ENCODE results near the gene PAIP2B.
"Not testable (repeated sequence)": the region's sequence is repeated elsewhere in the genome, so short reads cannot be mapped to it uniquely, and the experiment has no call there.

PAIP2B gene

GRCh38 chr2:71226965-71227560, at the start of gene PAIP2B:
PAIP2B (minus strand) TSS chr2:71227103; CDS start chr2:71202589, 24,514 bp downstream.
- DNase-seq (ENCODE audit: low spot score), result peak; percentile 99

GRCh38 chr2:71275939-71276310, 49.0 kb upstream of the PAIP2B start:
- no peak for DNase-seq (ENCODE audit: low spot score)

GRCh38 chr2:71269511-71270090, 42.7 kb upstream of the PAIP2B start:
- DNase-seq (ENCODE audit: low spot score), result no peak

- DNase-seq (ENCODE audit: low spot score), result no peak
Measured at GRCh38 chr2:71263386-71263785, 36.5 kb upstream of the PAIP2B start.

- no peak for DNase-seq (ENCODE audit: low spot score)
Measured at GRCh38 chr2:71261534-71261933, 34.6 kb upstream of the PAIP2B start.

GRCh38 chr2:71256421-71256820, 29.5 kb upstream of the PAIP2B start:
- no peak for DNase-seq (ENCODE audit: low spot score)

- no peak for DNase-seq (ENCODE audit: low spot score)
Measured at GRCh38 chr2:71254776-71255175, 27.9 kb upstream of the PAIP2B start.

GRCh38 chr2:71254078-71254477, 27.2 kb upstream of the PAIP2B start:
- no peak for DNase-seq (ENCODE audit: low spot score)

GRCh38 chr2:71253476-71253875, 26.6 kb upstream of the PAIP2B start:
- no peak for DNase-seq (ENCODE audit: low spot score)

GRCh38 chr2:71252862-71253261, 26.0 kb upstream of the PAIP2B start:
- DNase-seq (ENCODE audit: low spot score), result no peak

GRCh38 chr2:71250935-71251334, 24.0 kb upstream of the PAIP2B start:
- no peak for DNase-seq (ENCODE audit: low spot score)

GRCh38 chr2:71244302-71244660, 17.4 kb upstream of the PAIP2B start:
- DNase-seq (ENCODE audit: low spot score), result no peak

- no peak for DNase-seq (ENCODE audit: low spot score)
Measured at GRCh38 chr2:71243634-71244301, 16.9 kb upstream of the PAIP2B start.

- no peak for DNase-seq (ENCODE audit: low spot score)
Measured at GRCh38 chr2:71240794-71241193, 13.9 kb upstream of the PAIP2B start.

GRCh38 chr2:71238089-71238488, 11.2 kb upstream of the PAIP2B start:
- no peak for DNase-seq (ENCODE audit: low spot score)

- no peak for DNase-seq (ENCODE audit: low spot score)
Measured at GRCh38 chr2:71235930-71236587, 9.2 kb upstream of the PAIP2B start.

- not testable (repeated sequence) for DNase-seq (ENCODE audit: low spot score)
Measured at GRCh38 chr2:71233072-71233471, 6.2 kb upstream of the PAIP2B start.

GRCh38 chr2:71226096-71226964, 573 bp downstream of the PAIP2B start:
- peak; percentile 4 for DNase-seq (ENCODE audit: low spot score)

- DNase-seq (ENCODE audit: low spot score), result no peak
Measured at GRCh38 chr2:71224935-71225334, 2.0 kb downstream of the PAIP2B start.

GRCh38 chr2:71224457-71224856, 2.4 kb downstream of the PAIP2B start:
- DNase-seq (ENCODE audit: low spot score), result no peak

GRCh38 chr2:71223767-71224333, 3.1 kb downstream of the PAIP2B start:
- DNase-seq (ENCODE audit: low spot score), result no peak

- no peak for DNase-seq (ENCODE audit: low spot score)
Measured at GRCh38 chr2:71220743-71221142, 6.2 kb downstream of the PAIP2B start.
